ENCODE data around the gene CERCAM.

CERCAM gene

GRCh38 chr9:128479262-128479661, 58.6 kb downstream of the CERCAM start:
- DNase-seq (ENCODE audit: low spot score) = no peak
- in situ Hi-C loops (cut with MboI; ENCODE audit: low sequenced_read_pairs, unreplicated experiment) = no loop called here
- TF ChIP-seq CTCF (IDR thresholded peaks at IDR 0.05; ENCODE audit: borderline replicate concordance, control extremely low read depth, extremely low read depth, insufficient read depth, missing control alignments) = no peak

GRCh38 chr9:128481561-128481960, 60.9 kb downstream of the CERCAM start:
- no peak for TF ChIP-seq CTCF (IDR thresholded peaks at IDR 0.05; ENCODE audit: borderline replicate concordance, control extremely low read depth, extremely low read depth, insufficient read depth, missing control alignments)
- in situ Hi-C loops (cut with MboI; ENCODE audit: low sequenced_read_pairs, unreplicated experiment) = no loop called here
- DNase-seq (ENCODE audit: low spot score) = no peak

GRCh38 chr9:128482186-128482585, 61.5 kb downstream of the CERCAM start:
- DNase-seq (ENCODE audit: low spot score) = no peak
- in situ Hi-C loops (cut with MboI; ENCODE audit: low sequenced_read_pairs, unreplicated experiment) = no loop called here
- no peak for TF ChIP-seq CTCF (IDR thresholded peaks at IDR 0.05; ENCODE audit: borderline replicate concordance, control extremely low read depth, extremely low read depth, insufficient read depth, missing control alignments)

- in situ Hi-C loops (cut with MboI; ENCODE audit: low sequenced_read_pairs, unreplicated experiment) = no loop called here
- DNase-seq (ENCODE audit: low spot score) = no peak
- TF ChIP-seq CTCF (IDR thresholded peaks at IDR 0.05; ENCODE audit: borderline replicate concordance, control extremely low read depth, extremely low read depth, insufficient read depth, missing control alignments) = no peak
These were observed 64.2 kb downstream of the CERCAM start for GRCh38 chr9:128484686-128485413.

- DNase-seq (ENCODE audit: low spot score) = no peak
- no peak for TF ChIP-seq CTCF (IDR thresholded peaks at IDR 0.05; ENCODE audit: borderline replicate concordance, control extremely low read depth, extremely low read depth, insufficient read depth, missing control alignments)
- in situ Hi-C loops (cut with MboI; ENCODE audit: low sequenced_read_pairs, unreplicated experiment) = no loop called here
These were observed 64.8 kb downstream of the CERCAM start for GRCh38 chr9:128485414-128485855.

GRCh38 chr9:128486201-128486600, 65.5 kb downstream of the CERCAM start:
- in situ Hi-C loops (cut with MboI; ENCODE audit: low sequenced_read_pairs, unreplicated experiment) = no loop called here
- TF ChIP-seq CTCF (IDR thresholded peaks at IDR 0.05; ENCODE audit: borderline replicate concordance, control extremely low read depth, extremely low read depth, insufficient read depth, missing control alignments) = no peak
- no peak for DNase-seq (ENCODE audit: low spot score)
